Measurements from ENCODE around the gene CENPI. TPM values are rescaled to one million over a fixed set of nuclear protein-coding genes. Genes with fewer than 3 reads are reported as not detected.

Gene CENPI
- total and polyA plus RNA-seq, 2 donors from 2014 or later: 0.66 TPM; not detected in 1

DNA sequence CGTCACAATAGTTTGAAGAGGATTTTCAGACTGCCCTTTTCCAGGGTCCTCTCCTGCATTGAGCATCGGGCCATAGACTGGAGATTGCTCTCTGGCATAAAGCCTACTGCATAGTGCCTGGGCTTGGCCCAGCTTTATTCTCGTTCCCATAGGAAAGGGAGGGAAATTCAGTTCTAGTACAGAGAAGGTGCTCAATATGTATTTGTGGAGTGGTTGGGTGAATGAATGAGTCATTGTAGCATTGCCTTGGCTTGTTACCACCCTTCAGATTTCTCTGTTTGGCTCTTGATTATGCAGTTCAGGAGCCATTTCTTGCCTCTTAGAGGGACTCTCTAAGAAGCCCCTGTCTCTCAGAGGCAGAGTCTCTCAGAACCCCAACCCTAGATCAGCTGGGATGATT lies 16.8 kb upstream of the CENPI start:
- H3K27ac ChIP-seq (ENCODE audit: low read depth in 2 of 2, low read length in 2 of 2): no peak overlapping the region
- H3K9me3 ChIP-seq (ENCODE audit: control insufficient read depth in 2 of 3, insufficient read depth in 1 of 3, low read length in 3 of 3): no peaks in the 10 kb centered on the region
- no peak overlapping the region for H3K4me3 ChIP-seq (ENCODE audit: low read length in 3 of 3)
- no peaks in the 10 kb centered on the region for H3K4me1 ChIP-seq (ENCODE audit: control insufficient read depth in 2 of 3, insufficient read depth in 2 of 3, low read depth in 1 of 3, low read length in 3 of 3)
- TF ChIP-seq, protein P1, sequence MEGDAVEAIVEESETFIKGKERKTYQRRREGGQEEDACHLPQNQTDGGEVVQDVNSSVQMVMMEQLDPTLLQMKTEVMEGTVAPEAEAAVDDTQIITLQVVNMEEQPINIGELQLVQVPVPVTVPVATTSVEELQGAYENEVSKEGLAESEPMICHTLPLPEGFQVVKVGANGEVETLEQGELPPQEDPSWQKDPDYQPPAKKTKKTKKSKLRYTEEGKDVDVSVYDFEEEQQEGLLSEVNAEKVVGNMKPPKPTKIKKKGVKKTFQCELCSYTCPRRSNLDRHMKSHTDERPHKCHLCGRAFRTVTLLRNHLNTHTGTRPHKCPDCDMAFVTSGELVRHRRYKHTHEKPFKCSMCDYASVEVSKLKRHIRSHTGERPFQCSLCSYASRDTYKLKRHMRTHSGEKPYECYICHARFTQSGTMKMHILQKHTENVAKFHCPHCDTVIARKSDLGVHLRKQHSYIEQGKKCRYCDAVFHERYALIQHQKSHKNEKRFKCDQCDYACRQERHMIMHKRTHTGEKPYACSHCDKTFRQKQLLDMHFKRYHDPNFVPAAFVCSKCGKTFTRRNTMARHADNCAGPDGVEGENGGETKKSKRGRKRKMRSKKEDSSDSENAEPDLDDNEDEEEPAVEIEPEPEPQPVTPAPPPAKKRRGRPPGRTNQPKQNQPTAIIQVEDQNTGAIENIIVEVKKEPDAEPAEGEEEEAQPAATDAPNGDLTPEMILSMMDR (IDR thresholded peaks at IDR 0.05; ENCODE audit: borderline replicate concordance, extremely low read depth, insufficient read depth): no peak
- FAIRE-seq (no peak), DNase-seq (no peak)
- H3K9ac ChIP-seq (ENCODE audit: low read length in 3 of 3): no peak overlapping the region
- H3K27me3 ChIP-seq (ENCODE audit: control insufficient read depth, insufficient read depth, low read length): no peaks in the 10 kb centered on the region
- intact Hi-C loops (cut with DNase I): no loop called here
- no peaks in the 10 kb centered on the region for H3K36me3 ChIP-seq (ENCODE audit: control insufficient read depth in 2 of 3, insufficient read depth in 3 of 3, low read length in 3 of 3)

DNA sequence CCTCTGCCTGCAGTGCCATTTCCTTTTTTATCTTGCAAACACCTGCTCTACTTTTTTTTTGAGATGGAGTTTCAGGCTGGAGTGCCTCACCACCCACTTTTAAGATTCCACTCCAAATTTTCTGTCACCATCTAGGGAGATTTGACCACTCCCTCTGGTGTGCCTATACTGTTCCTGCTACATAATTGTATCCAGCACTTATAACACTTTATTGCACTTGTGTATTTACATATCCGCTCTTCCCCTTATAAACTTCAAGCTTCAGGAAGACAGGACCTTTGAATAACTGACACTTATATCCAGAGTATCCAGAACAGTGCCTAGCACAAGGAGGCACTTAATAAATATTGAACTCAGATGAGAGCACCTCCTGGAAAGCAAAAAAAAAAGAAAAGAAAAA lies 6.2 kb upstream of the CENPI start:
- intact Hi-C loops (cut with DNase I): no loop called here
- no peak overlapping the region for H3K27ac ChIP-seq (ENCODE audit: low read depth in 2 of 2, low read length in 2 of 2)
- H3K27me3 ChIP-seq (ENCODE audit: control insufficient read depth, insufficient read depth, low read length): no peaks in the 10 kb centered on the region
- no peaks in the 10 kb centered on the region for H3K9me3 ChIP-seq (ENCODE audit: control insufficient read depth in 2 of 3, insufficient read depth in 1 of 3, low read length in 3 of 3)
- H3K9ac ChIP-seq (ENCODE audit: low read length in 3 of 3): no peak overlapping the region
- no peak overlapping the region for H3K4me3 ChIP-seq (ENCODE audit: low read length in 3 of 3)
- DNase-seq (no peak), FAIRE-seq (no peak)
- TF ChIP-seq, protein P1 (IDR thresholded peaks at IDR 0.05; ENCODE audit: borderline replicate concordance, extremely low read depth, insufficient read depth): no peak
- H3K4me1 ChIP-seq (ENCODE audit: control insufficient read depth in 2 of 3, insufficient read depth in 2 of 3, low read depth in 1 of 3, low read length in 3 of 3): no peaks in the 10 kb centered on the region
- H3K36me3 ChIP-seq (ENCODE audit: control insufficient read depth in 2 of 3, insufficient read depth in 3 of 3, low read length in 3 of 3): no peaks in the 10 kb centered on the region

DNA sequence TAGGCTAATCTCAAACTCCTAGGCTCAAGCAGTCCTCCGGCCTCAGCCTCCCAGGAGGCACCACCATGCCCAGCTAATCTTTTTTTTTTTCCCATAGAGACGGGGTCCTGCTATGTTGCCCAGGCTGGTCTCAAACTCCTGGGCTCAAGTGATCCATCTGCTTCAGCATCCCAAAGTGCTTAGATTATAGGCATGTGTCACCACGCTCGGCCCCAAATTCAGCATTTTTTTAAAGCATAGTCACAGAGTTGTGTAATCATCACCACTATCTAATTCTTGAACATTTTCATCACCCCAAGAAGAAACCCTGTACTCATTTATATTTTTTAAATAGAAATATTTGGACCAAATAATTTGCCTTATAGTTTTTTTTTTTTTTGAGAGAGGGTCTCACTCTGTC lies 10.3 kb downstream of the CENPI start:
- H3K4me3 ChIP-seq (ENCODE audit: low read length in 3 of 3): no peak overlapping the region
- FAIRE-seq (no peak), DNase-seq (no peak)
- H3K9me3 ChIP-seq (ENCODE audit: control insufficient read depth in 2 of 3, insufficient read depth in 1 of 3, low read length in 3 of 3): no peaks in the 10 kb centered on the region
- no peak overlapping the region for H3K27ac ChIP-seq (ENCODE audit: low read depth in 2 of 2, low read length in 2 of 2)
- intact Hi-C loops (cut with DNase I): no loop called here
- H3K9ac ChIP-seq (ENCODE audit: low read length in 3 of 3): no peak overlapping the region
- no peaks in the 10 kb centered on the region for H3K27me3 ChIP-seq (ENCODE audit: control insufficient read depth, insufficient read depth, low read length)
- H3K4me1 ChIP-seq (ENCODE audit: control insufficient read depth in 2 of 3, insufficient read depth in 2 of 3, low read depth in 1 of 3, low read length in 3 of 3): no peaks in the 10 kb centered on the region
- H3K36me3 ChIP-seq (ENCODE audit: control insufficient read depth in 2 of 3, insufficient read depth in 3 of 3, low read length in 3 of 3): no peaks in the 10 kb centered on the region
- TF ChIP-seq, protein P1 (IDR thresholded peaks at IDR 0.05; ENCODE audit: borderline replicate concordance, extremely low read depth, insufficient read depth): no peak

DNA sequence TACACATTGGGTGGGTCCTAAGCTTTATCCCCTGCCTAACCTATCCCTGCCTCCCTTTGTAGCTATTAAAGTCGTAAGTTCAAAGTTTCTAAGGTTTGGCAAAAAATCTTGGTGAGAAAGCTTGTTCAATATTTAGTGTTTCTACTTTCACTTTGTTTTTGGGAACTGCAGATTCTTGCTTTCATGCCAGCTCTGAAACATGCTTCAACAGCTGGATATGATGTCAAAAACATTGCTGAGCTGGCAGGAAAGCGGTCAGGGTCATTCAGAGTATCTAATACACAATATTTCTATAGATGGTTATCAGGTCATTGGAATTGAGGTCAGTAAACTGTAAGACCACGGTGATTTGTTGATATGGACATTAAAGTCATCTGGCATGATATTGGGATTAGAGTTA lies 19.7 kb downstream of the CENPI start:
- TF ChIP-seq, protein P1 (IDR thresholded peaks at IDR 0.05; ENCODE audit: borderline replicate concordance, extremely low read depth, insufficient read depth): no peak
- no peak for FAIRE-seq

More for the DNA sequence above, 19.7 kb downstream of the CENPI start:
- Histone ChIP-seq H3K4me3 (ENCODE audit: low read length in 3 of 3) (no peak overlapping the region), H3K36me3 (ENCODE audit: control insufficient read depth in 2 of 3, insufficient read depth in 3 of 3, low read length in 3 of 3) (no peaks in the 10 kb centered on the region), H3K27ac (ENCODE audit: low read depth in 2 of 2, low read length in 2 of 2) (no peak overlapping the region), H3K9me3 (ENCODE audit: control insufficient read depth in 2 of 3, insufficient read depth in 1 of 3, low read length in 3 of 3) (no peaks in the 10 kb centered on the region), H3K9ac (ENCODE audit: low read length in 3 of 3) (no peak overlapping the region), H3K4me1 (ENCODE audit: control insufficient read depth in 2 of 3, insufficient read depth in 2 of 3, low read depth in 1 of 3, low read length in 3 of 3) (no peaks in the 10 kb centered on the region), H3K27me3 (ENCODE audit: control insufficient read depth, insufficient read depth, low read length) (no peaks in the 10 kb centered on the region)
- no peak for DNase-seq
- intact Hi-C loops (cut with DNase I): no loop called here

Measured in kidney (tissue), 14 donors.